Keratinocyte (primary cell): ENCODE measurements around the gene ANXA2R. TPM values are rescaled to one million over a fixed set of nuclear protein-coding genes. Genes with fewer than 3 reads are reported as not detected.
A peak's percentile ranks its signal among the peaks of the same experiment; 100 is the strongest.

Experiments used
- DNase-seq: peaks from one replicate; pipeline ENCODE4 v3.0.0-alpha.2; 2011; ENCODE audit warnings: low read depth, missing footprints, low spot score
- FAIRE-seq: peaks from 2 replicates; lab custom pipeline; 2011; peaks lifted over from hg19 to GRCh38; lab: Jason Lieb, UNC
- H2AFZ ChIP-seq: 2 replicates; pipeline ENCODE4 v1.6.0; 2012; ENCODE audit warnings: low read length, control low read depth, inconsistent platforms; ENCODE audit not compliant: control insufficient read depth
- H3K27ac ChIP-seq: 2 replicates; pipeline ENCODE4 v1.5.1; 2011; ENCODE audit warnings: low read length; ENCODE audit not compliant: control insufficient read depth, insufficient read depth
- H3K27me3 ChIP-seq: 3 replicates; pipeline ENCODE4 v1.6.0; 2011; ENCODE audit warnings: low read length; ENCODE audit not compliant: control insufficient read depth, insufficient read depth; ENCODE audit errors: extremely low read depth
- H3K36me3 ChIP-seq, 2 experiments: 2 replicates in 1 of 2; 3 replicates in 1 of 2; pipeline ENCODE4 v1.5.1; 2011; ENCODE audit warnings: low read length in 2 of 2, mild to moderate bottlenecking in 1 of 2; ENCODE audit not compliant: control insufficient read depth in 2 of 2, insufficient read depth in 2 of 2; ENCODE audit errors: extremely low read depth in 1 of 2
- H3K4me1 ChIP-seq: 3 replicates; pipeline ENCODE4 v1.5.1; 2011; ENCODE audit warnings: low read length; ENCODE audit not compliant: control insufficient read depth, insufficient read depth; ENCODE audit errors: extremely low read depth
- H3K4me2 ChIP-seq: 3 replicates; pipeline ENCODE4 v1.6.0; 2011; ENCODE audit warnings: low read depth, low read length; ENCODE audit not compliant: control insufficient read depth, insufficient read depth; ENCODE audit errors: extremely low read depth
- H3K4me3 ChIP-seq, 3 experiments: fragments of 200-600 bp in 1 of 3; sonication (generic) in 1 of 3; 2 replicates in 2 of 3; 3 replicates in 1 of 3; pipeline ENCODE4 v1.5.1; 2011 to 2016; ENCODE audit warnings: low read length in 3 of 3, mild to moderate bottlenecking in 3 of 3, control low read depth in 2 of 3, inconsistent platforms in 1 of 3, low read depth in 1 of 3, mixed read lengths in 1 of 3, mixed run types in 1 of 3, moderate library complexity in 1 of 3; ENCODE audit not compliant: control insufficient read depth in 2 of 3, insufficient read depth in 2 of 3; ENCODE audit errors: extremely low read depth in 1 of 3
- H3K79me2 ChIP-seq: 2 replicates; pipeline ENCODE4 v1.6.0; 2012; ENCODE audit warnings: low read length; ENCODE audit not compliant: control insufficient read depth, insufficient read depth
- H3K9ac ChIP-seq: 3 replicates; pipeline ENCODE4 v1.6.0; 2011; ENCODE audit warnings: low read length; ENCODE audit not compliant: control insufficient read depth, insufficient read depth; ENCODE audit errors: extremely low read depth
- H3K9me1 ChIP-seq: 3 replicates; pipeline ENCODE4 v1.6.0; 2011; ENCODE audit warnings: low read length; ENCODE audit not compliant: control insufficient read depth, insufficient read depth; ENCODE audit errors: extremely low read depth
- H3K9me3 ChIP-seq: 2 replicates; pipeline ENCODE4 v1.5.1; 2012; ENCODE audit warnings: low read depth, low read length; ENCODE audit not compliant: control insufficient read depth
- H4K20me1 ChIP-seq: 3 replicates; pipeline ENCODE4 v1.6.0; 2011; ENCODE audit warnings: low read length; ENCODE audit not compliant: control insufficient read depth, insufficient read depth; ENCODE audit errors: extremely low read depth
- CTCF ChIP-seq, 3 experiments: IDR thresholded peaks in 1 of 3; conservative IDR thresholded peaks in 1 of 3; optimal IDR thresholded peaks in 1 of 3; 2 replicates in 2 of 3; 3 replicates in 1 of 3; pipeline versions ENCODE3 to v1.5.1; 2011; ENCODE audit warnings: low read length in 3 of 3, mild to moderate bottlenecking in 3 of 3, moderate library complexity in 2 of 3, control low read depth in 1 of 3, inconsistent platforms in 1 of 3; ENCODE audit not compliant: insufficient read depth in 2 of 3; ENCODE audit errors: extremely low read depth in 1 of 3
- EZH2 ChIP-seq: IDR thresholded peaks from one replicate; pipeline ENCODE4 v1.6.1; 2012; ENCODE audit warnings: inconsistent platforms, mild to moderate bottlenecking, low read length, moderate library complexity
- dilution Hi-C: fragments of 300-500 bp; cut with MboI; formaldehyde crosslinking; loops from one replicate; pipeline ENCODE4 v1.7.0; 2020; ENCODE audit warnings: low sequenced_read_pairs; ENCODE audit not compliant: extremely low pct_ligation_motif_present
- polyA plus RNA-seq, 5 experiments: library from polyadenylated mRNA; depleted of rRNA in 3 of 5; stranded (reverse) in 3 of 5; stranded (forward) in 1 of 5; unstranded in 1 of 5; fragments of >200 nt; gene quantifications; 1 replicate in 1 of 5; 2 replicates in 3 of 5; 3 replicates in 1 of 5; pipeline versions ENCODE4 v1.2.1 to v1.2.3, GENCODE V29; 2011 to 2012; ENCODE audit warnings: missing spikeins in 2 of 5, low read depth in 1 of 5, low replicate concordance in 1 of 5

The ANXA2R gene
- polyA plus RNA-seq, 1 donor (not counting 4 experiments of a cell fraction or from before 2014, with no cell fraction given) = 0.17 TPM

GRCh38 chr5:43020399-43020746, 19.7 kb downstream of the ANXA2R start:
- Histone ChIP-seq H3K36me3 (no peaks in the 10 kb centered on the region), H3K9ac (no peak overlapping the region), H3K4me2 (peak overlapping the region; percentile 81), H3K9me1 (no peaks in the 10 kb centered on the region), H3K79me2 (no peaks in the 10 kb centered on the region), H3K4me1 (peaks cover 6% of the 10 kb centered on the region), H2AFZ (peak overlapping the region; percentile 70), H3K27me3 (no peaks in the 10 kb centered on the region), H3K9me3 (no peaks in the 10 kb centered on the region), H3K27ac (no peak overlapping the region), H4K20me1 (no peaks in the 10 kb centered on the region), H3K4me3 (peak overlapping the region in 2 of 3 experiments; percentile 15 to 65)
- DNase-seq = no peak
- no peak for FAIRE-seq
- dilution Hi-C loops = no loop called here
- TF ChIP-seq EZH2 = no peak
- TF ChIP-seq CTCF (optimal IDR thresholded peaks at IDR 0.05 in 1 of 3, IDR thresholded peaks at IDR 0.05 in 1 of 3, conservative IDR thresholded peaks at IDR 0.05 in 1 of 3; ENCODE audit: extremely low read depth in 1 of 3, insufficient read depth in 2 of 3, low read length in 3 of 3) = no peak

GRCh38 chr5:43019614-43020398, 20.3 kb downstream of the ANXA2R start:
- Histone ChIP-seq H3K4me3 (peak overlapping the region; percentile 9 to 65 (median 53)), H3K4me2 (peak overlapping the region; percentile 81), H3K9me3 (no peaks in the 10 kb centered on the region), H2AFZ (peak overlapping the region; percentile 77), H3K4me1 (peaks cover 6% of the 10 kb centered on the region), H3K36me3 (no peaks in the 10 kb centered on the region), H3K27me3 (no peaks in the 10 kb centered on the region), H3K79me2 (no peaks in the 10 kb centered on the region), H3K9ac (peak overlapping the region; percentile 16), H3K9me1 (no peaks in the 10 kb centered on the region), H3K27ac (no peak overlapping the region), H4K20me1 (no peaks in the 10 kb centered on the region)
- FAIRE-seq (no peak), DNase-seq (no peak)
- dilution Hi-C loops = no loop called here
- TF ChIP-seq EZH2 = no peak
- TF ChIP-seq CTCF (optimal IDR thresholded peaks at IDR 0.05 in 1 of 3, IDR thresholded peaks at IDR 0.05 in 1 of 3, conservative IDR thresholded peaks at IDR 0.05 in 1 of 3; ENCODE audit: extremely low read depth in 1 of 3, insufficient read depth in 2 of 3, low read length in 3 of 3) = peak; percentile 31 to 62 (median 41)
